ENCODE results near the gene LINGO1.

Gene LINGO1

GRCh38 chr15:77596821-77597803, 35.6 kb downstream of the LINGO1 start:
- no peak for DNase-seq (ENCODE audit: low read depth in 1 of 2, low spot score in 1 of 2)

DNA sequence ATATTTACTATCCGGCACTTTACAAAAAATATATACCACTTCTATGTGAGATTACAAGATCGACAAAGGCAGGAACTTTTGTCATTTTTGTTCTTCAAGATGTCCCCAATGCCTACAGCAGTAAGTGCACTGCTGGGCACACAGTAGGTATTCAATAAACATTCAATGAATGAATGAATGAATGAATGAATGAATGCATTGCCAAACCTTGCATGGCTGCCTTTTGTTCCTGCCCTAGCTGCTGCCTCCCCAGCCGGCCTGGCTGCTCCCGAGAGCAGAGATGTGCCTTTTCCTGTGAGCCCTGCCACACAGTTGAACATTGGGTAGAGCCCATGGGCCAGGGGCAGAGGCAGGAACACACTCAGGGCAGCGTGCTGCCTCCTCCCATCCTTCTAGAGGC, 37.5 kb downstream of the LINGO1 start:
- no peak for DNase-seq (ENCODE audit: low read depth in 1 of 2, low spot score in 1 of 2)

DNA sequence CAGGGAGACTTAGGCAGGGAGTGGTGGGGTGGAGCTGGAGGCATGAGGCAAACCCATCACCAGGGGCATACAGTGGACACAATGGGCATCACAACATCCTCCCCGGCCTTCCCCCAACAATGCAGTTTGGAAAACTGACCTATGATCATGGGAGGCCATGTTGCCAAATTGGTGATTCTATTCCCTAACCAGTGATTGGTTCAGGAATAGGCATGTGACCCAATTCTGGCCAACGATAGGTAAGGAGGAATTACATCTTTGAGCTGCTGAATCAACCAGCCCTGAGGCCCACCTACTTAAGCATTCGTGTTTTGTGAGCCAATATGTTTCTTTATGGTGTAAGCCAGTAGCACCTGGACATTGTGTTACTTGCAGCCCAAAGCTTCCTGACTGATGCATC, 40.0 kb downstream of the LINGO1 start:
- no peak for DNase-seq (ENCODE audit: low read depth in 1 of 2, low spot score in 1 of 2)

GRCh38 chr15:77591968-77592613, 40.6 kb downstream of the LINGO1 start:
- no peak for DNase-seq (ENCODE audit: low read depth in 1 of 2, low spot score in 1 of 2)

GRCh38 chr15:77589839-77590238, 42.9 kb downstream of the LINGO1 start:
- DNase-seq (ENCODE audit: low read depth in 1 of 2, low spot score in 1 of 2), result no peak

- DNase-seq (ENCODE audit: low read depth in 1 of 2, low spot score in 1 of 2), result no peak
These were observed 44.6 kb downstream of the LINGO1 start for GRCh38 chr15:77588126-77588525.

DNA sequence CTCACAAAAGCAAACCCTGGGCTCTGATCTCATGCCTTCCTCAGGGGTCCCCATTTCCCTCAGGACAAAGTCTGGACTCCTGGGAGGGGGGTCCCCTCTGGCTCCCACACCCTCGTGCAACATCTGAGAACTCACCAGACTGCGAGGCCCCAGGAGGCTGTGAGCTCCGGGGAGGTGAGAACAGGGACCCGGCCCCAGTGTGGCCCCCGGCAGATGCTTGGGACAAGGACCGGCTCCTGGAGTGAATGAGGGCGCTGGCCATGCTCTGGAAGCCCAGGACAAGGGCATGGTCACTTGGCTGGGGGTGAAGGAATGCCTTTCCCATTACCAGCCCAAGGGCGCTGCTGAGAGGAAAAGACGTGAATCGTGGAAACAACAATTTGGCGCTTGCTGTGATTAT, 48.0 kb downstream of the LINGO1 start:
- no peak for DNase-seq (ENCODE audit: low read depth in 1 of 2, low spot score in 1 of 2)

GRCh38 chr15:77584201-77584600, 48.5 kb downstream of the LINGO1 start:
- no peak for DNase-seq (ENCODE audit: low read depth in 1 of 2, low spot score in 1 of 2)

GRCh38 chr15:77582763-77583162, 49.9 kb downstream of the LINGO1 start:
- no peak for DNase-seq (ENCODE audit: low read depth in 1 of 2, low spot score in 1 of 2)

GRCh38 chr15:77581896-77582569, 50.7 kb downstream of the LINGO1 start:
- no peak for DNase-seq (ENCODE audit: low read depth in 1 of 2, low spot score in 1 of 2)

DNA sequence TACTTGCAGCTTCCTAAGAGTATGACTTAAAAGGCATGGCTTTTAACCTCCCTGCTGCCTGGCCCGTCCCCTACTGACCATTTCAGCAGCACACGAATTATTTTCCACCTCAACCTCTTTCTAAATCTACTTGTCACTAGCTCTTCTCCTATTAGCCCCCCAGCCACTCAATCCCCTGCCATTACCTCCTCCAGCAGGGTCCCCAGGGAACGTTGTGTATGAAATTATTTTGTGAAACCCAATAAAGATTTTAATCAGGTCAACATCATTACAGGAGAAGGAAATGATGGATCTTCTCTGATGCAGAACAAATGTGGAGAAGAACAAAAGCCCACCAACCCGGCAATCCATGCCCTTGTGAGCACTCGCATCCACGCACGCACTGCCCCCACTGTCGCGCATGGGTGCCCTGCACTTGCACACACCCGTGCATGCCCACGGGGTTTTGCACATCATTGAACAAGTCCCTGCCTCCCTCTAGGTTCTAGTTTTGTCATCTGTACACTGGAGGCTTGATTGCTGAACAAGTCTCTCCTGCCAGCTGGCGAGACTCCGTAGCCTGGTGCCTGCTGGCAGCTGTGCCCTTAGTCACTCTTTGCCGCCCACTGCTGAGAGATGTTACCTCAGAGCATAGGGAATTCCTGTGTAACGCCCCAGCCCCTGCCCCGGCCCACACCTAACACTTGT, 51.6 kb downstream of the LINGO1 start:
- DNase-seq (ENCODE audit: low read depth in 1 of 2, low spot score in 1 of 2), result no peak

DNA sequence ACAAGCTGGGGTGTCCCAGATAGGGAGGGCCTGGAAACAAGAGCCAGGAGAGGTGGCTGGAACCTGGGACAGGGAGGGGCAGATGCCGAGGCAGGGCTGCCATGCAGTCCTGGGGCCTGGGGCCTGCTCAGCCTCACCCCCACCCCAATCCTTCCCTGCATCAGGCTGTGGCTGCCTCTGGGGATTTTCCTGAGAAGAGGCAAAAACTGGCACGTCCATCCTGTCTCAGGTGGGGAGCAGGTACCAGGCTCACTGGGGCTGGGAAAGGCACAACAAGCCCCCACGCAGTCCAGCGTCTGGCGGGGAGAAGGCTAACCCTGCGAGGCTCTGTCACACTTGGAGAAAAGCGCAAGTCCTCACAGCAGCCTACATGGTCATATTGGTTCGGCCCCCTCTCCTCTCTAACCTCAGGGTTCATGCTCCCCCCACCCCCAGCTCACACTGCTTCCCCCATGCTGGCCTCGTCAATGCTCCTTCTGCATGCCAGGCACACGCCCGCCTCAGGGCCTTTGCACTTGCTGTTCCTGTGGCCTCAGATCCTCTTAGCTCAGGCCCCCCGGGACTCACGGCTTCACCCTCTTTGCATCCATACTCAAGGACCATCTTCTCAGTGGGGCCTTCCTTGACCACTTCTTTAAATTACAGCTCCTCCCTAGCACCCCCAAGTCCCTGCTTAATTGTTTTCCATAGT, 53.1 kb downstream of the LINGO1 start:
- no peak for DNase-seq (ENCODE audit: low read depth in 1 of 2, low spot score in 1 of 2)

GRCh38 chr15:77578641-77579372, 53.9 kb downstream of the LINGO1 start:
- DNase-seq (ENCODE audit: low read depth in 1 of 2, low spot score in 1 of 2), result no peak

GRCh38 chr15:77577366-77577950, 55.3 kb downstream of the LINGO1 start:
- DNase-seq (ENCODE audit: low read depth in 1 of 2, low spot score in 1 of 2), result no peak

DNA sequence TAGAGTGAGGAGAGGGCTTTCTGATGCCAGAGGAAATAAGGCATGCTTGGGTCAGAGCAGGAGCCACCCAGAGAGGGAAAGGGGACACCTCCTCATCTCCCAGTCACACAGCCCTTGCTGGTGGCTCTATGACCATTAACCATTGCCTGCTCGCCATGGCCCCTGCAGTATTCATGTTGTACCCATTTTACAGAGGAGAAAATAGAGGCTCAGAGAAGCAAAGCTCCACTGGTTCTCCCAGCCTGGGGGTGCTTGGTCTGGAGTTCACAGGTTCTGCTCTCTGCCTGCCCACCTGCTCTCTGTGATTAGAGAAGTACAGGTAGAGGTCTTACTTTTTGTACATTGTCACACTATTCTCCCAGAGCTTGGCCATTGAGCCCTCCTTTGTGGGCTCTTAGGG, 56.2 kb downstream of the LINGO1 start:
- no peak for DNase-seq (ENCODE audit: low read depth in 1 of 2, low spot score in 1 of 2)

DNA sequence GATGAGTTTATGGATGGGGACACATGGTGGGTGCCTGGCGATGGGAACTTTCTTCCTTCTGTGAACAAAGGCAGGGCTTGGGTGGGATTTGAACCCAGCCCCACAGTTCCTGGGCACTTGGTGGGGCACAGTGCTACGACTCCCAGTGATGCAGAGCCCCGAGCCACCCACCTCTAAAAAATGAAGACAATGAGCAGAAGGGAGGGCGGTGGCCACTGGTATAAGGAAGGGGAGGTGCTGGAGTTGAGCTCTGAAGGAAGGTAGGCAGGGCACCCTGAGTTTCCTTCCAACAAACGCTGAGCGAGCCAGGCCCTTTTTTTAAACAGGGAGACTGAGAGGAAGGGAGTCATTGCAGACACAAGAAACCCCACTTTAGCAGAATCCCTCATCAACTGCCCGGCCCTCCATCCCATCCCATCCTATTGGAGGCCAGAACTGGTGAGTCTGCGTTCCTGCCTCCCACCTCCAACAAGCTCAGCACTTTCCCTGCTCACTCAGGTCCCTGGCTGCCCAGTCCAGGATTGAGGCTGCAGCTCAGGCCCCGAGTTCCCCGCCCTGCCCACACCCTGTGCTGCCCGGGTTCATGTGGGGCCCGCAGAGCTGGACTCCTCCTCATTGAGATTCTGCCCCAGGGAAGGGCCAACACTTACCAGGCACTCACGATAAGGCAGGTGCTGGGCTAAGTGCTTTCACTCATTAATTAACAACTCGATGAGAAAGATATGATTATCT, 57.3 kb downstream of the LINGO1 start:
- DNase-seq (ENCODE audit: low read depth in 1 of 2, low spot score in 1 of 2), result no peak

DNA sequence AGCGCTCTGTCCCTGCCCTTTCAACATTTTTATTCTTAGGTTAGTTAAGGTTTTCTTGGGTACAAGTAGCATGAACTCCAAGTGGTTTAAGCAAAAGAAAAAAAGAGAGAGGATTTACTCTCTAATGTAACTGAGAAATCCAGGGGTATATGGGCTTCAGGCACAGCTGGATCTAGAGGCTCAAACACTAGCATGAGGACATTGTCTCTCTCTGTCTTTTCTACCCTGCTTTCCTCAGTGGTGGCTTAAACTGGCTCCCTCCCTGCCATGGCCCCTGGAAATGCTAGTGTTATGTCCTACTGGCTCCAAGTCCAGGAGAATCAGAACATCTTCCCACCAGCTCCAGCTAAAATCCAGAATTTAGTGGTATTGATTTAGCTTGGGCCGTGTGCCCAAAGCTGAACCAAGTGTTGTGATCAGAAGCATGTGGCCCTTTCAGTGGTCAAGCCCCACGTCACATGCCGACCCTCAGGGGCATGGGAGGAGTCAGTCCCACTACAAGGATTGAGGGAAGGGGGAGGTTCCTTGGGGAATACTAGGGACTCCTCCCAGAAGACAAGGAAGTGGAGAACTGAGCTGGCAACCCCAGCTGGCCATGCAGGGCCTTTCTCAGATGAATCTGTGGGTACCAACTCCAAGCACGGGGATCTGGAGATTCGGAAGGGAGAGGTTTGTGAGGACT, 58.0 kb downstream of the LINGO1 start:
- no peak for DNase-seq (ENCODE audit: low read depth in 1 of 2, low spot score in 1 of 2)

- no peak for DNase-seq (ENCODE audit: low read depth in 1 of 2, low spot score in 1 of 2)
These were observed 58.9 kb downstream of the LINGO1 start for GRCh38 chr15:77573802-77574201.
